Glomerular visceral epithelial cell (primary cell): ENCODE results near the gene F13A1.

Experiments
- DNase-seq: peaks from one replicate; pipeline ENCODE4 v3.0.0-alpha.2; 2016; ENCODE audit errors: extremely low spot score

Gene F13A1

DNA sequence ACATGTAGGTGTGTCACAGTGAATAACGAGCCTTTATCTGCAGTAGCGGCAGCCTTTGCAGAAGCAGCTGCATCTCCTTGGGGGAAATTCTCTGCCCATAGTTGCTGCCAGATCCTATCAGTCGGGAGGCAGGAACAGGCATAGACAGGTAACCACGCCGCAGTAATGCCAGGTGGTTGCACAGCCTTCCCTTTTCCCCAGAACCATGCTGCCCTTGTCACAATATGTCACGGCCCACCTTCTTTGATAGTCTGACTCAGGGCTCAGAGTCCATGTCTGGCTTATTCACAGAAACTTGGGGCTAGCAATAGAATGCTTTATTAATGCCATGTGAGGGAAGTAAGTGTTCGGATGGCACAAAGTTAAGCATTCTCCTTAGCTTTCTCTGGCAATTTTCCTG lies 76.6 kb downstream of the F13A1 start:
- DNase-seq, result no peak

DNA sequence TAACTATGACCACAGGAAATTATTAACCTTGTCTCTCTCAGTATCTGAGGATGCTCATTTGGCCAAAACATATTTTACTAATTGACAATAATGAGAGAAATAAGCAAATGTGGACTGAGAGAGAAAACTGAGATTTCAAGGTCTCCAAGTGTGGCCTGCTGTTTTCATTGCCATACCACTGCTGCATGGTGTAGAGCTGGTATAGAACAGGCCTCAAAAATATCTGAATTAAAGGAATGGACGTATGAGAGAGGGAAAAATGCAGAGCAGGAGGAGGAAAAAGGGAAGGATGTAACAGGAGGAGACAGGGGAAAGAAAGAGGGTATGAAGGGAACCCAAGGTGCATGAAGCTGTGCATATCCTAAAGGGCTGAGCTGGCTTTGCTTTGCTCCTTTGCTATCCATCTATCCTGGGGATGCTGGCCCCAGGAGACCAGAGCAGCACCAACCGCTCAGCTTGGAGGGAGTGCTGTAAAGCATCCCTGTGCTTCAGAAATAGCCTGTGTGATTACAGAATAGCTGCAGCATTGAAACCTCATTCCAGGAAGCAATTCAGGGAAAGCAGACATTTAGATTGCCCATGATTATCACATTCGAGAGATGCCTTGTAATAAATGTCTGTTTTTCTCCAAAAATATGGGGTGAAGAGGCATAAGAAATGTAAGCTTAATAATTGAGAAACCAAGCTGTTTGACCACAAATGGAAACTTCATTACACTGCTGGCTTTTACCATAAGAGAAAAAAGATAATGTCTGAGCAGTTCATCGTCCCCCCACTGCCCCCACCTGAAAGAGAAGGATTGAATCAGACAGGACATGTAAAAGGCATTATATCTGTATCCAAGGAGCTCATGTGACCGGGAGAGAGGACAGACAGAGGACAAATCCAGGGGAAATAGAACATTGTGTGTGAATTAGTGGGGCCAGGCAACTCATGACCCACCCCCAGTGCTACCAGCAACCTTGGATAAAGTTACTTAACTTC lies 80.6 kb downstream of the F13A1 start:
- DNase-seq, result no peak

- no peak for DNase-seq
Observed at GRCh38 chr6:6236730-6237469, 83.6 kb downstream of the F13A1 start.

DNA sequence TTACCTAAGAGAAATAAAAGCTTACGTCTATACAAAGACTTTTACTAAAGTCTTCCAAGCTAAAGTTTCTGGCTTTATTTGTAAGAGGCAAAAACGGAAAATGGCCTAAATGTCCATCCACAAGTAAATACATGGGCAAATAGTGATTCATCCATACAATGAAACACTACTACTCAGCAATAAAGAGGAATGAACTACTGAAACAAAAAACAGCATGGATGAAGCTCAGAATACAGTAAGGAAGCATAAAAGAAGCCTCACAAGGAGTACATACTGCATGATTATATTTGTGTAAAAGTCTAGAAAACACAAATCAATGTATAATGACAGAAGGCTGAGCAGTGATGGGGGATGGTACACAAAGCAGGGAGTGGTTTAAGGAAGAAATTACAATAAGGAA lies 84.7 kb downstream of the F13A1 start:
- no peak for DNase-seq

DNA sequence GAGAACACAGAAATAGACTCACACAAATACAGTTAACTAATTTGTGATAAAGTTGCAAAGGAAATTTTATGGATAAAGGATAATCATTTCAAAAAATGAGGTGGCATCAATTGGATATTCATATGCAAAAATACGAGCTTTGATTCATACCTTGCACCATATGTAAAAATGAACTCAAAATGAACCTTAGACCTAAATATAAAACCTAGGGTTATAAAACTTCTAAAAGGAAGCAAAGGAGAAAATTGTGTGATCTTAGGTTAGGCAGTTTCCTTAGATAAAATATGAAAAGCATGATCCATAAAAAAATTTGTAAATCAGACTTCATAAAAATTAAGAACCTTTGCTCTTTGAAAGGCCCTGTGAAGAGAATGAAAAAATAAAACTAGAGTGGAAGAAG lies 85.5 kb downstream of the F13A1 start:
- DNase-seq, result no peak

DNA sequence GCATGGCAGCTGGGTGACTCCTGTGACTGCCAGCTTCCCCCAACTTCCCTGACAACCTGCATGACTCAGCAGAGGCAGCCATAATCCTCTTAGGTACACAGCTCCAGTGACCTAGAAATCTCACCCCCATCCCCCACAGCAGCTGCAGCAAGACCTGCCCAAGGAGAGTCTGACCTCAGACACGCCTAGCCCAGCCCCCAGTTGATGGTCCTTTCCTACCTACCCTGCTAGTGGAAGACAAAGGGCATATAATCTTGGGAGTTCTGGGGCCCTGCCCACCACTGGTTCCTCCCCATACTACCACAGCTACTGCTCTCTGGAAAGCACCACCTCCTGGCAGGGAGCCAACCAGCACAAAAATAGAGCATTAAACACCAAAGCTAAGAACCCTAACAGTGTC lies 90.2 kb downstream of the F13A1 start:
- no peak for DNase-seq

DNA sequence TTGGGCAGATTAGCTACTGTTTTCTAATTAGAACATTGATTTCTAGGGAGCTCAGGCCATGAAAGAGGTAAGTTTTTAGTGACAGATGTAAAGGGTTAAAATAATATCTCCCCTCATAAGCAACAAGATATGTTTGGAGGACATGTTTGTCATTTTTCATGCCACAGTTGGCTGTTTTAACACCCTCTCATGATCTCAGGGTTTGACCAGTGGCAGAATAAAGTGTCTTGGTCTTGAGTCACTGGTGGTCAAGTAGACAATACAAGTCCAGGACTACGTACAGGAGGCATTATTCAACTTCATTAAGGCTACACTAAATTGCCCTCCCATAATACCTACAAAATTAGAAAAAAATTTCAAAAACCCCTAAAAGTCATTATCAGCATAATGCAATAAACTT lies 92.6 kb downstream of the F13A1 start:
- DNase-seq, result no peak

DNA sequence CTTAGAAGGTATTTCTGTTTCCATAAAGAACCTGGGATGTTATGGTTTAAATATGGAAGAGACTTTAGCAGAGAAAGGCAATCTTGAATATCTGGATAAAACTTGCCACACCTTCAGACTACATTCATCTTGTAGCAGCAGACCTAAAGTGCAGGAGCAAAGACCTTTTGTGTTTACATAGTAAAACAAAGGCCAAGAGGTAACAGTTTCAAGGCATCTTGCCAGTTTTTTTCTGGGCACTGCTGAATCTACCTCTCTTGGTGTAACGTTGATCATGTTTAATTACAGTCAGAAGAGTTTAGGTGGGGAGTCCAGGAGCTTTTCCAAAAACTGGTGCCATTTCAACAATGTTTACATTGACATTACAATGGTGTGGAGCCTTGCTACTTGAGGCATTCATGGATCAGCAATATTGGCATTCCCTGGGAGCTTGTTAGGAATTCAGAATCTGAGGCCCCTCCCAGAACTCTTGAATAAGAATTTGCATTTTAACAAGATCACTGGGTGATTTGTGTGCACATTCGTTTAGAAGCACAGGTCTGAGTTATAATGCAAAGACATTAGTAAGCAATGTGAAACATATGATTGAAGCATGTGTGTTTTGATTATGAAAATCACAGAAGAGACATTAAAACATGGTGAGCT lies 94.5 kb downstream of the F13A1 start:
- no peak for DNase-seq

DNA sequence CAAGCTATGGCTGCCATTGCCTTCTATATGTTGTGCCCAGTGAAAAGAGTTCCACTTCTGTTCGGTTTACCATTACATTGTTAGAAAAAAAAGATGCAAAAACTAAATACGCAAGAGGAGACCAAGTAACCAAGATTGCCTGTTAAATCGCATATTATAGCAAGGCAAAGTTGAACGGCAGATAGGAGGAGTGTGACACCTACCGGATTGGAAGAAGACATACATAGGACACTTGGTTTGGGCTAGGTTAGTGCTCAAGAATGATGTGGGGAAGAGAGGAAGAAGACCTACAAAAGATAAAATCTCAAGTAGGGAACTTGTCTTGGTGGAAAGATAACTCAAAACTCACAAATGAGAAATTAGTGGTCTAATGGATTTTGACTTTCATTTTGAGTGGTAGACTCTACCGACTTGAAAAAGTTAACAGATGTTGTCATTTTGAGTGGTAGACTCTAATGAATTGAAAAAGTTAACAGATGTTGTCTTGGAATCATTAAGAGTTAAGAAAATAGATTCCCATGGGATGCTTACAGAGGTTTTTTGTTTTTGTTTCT lies 95.5 kb downstream of the F13A1 start:
- no peak for DNase-seq

DNA sequence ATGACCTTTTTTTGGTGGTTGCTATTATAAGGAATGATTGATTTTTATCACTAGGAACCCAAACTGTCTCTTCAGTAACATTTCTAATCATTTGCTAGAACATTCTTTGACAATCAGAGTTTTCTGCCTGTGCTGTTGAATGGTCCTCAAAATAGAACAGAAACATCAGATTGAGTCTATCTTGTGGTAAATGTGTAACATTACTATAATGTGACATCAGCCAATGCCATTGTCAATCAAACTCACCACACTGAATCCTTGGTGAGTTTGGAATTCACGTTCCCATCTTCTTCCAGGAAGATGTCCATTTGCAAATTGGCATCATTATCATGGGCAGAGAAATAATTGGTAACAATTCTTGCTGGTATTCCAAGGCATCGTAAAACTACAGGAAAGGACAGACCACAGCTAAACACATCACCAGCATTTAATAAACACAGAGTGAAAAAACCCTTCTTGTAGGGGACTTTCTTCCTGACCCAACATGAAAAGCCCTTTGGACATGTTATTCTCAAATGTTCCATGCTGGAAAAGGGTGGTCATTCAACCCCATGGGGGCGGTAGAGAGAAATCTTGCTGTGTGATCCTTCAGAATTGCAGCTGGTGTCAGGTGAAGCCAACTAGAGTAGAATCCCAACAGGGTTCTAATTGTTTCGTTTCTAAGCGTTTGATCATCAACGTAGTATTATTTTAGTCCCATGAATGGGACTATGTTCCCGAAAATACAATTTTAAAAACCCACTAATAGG lies 98.5 kb downstream of the F13A1 start:
- DNase-seq, result no peak

DNA sequence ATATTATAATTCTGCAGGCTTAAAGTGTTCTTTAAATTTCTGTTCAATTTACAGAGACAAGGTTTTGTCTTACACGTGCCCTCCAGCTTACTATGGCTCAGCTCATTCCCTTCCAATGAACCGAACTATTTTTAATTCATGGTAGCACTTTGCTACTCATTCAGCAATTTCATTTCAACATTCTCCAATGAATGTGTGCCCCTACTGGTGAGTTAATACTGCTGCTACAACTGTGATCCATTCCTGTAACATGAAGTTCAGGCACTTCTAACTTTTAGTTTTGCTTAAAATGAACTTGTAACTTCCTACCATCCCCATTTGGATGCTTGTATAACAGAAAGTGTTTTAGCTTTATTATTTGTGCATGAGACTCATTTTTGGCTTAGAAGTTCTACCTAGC lies 99.7 kb downstream of the F13A1 start:
- no peak for DNase-seq

DNA sequence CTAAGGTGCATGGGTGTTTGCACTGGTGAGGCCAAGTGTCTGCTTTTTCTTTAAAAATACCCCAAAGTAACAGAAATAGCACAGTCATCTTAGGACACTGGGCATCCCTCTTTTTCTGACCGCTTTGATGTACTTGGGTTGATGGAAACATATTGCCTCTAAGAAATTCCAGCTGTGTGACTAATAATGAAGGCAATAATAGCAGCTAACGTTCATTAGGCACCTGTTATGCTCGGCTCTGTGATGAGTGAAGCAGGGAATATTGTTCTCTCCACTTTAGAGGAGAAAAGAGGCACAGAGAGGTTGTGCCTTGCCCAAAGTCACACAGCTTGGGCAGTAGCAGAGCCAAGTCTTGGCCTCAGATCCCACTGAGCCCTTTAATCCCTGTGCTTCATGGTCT lies 100.7 kb downstream of the F13A1 start:
- DNase-seq, result no peak

DNA sequence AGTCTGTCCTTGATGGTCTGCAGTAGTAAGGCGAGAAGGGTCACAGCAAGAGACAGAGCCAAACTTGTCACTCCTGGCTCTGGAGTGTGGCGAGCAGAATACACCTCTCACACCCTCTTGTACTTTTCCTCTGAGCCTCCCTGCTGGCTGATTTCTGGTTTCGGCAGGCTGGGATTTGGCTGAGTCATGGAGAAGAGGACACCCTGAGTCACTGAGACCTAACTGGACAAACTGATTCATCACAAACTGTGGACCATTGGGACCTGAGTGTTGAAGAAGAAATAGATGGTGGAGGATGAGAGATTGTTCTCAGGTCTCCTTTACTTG lies 101.7 kb downstream of the F13A1 start:
- DNase-seq, result no peak

DNA sequence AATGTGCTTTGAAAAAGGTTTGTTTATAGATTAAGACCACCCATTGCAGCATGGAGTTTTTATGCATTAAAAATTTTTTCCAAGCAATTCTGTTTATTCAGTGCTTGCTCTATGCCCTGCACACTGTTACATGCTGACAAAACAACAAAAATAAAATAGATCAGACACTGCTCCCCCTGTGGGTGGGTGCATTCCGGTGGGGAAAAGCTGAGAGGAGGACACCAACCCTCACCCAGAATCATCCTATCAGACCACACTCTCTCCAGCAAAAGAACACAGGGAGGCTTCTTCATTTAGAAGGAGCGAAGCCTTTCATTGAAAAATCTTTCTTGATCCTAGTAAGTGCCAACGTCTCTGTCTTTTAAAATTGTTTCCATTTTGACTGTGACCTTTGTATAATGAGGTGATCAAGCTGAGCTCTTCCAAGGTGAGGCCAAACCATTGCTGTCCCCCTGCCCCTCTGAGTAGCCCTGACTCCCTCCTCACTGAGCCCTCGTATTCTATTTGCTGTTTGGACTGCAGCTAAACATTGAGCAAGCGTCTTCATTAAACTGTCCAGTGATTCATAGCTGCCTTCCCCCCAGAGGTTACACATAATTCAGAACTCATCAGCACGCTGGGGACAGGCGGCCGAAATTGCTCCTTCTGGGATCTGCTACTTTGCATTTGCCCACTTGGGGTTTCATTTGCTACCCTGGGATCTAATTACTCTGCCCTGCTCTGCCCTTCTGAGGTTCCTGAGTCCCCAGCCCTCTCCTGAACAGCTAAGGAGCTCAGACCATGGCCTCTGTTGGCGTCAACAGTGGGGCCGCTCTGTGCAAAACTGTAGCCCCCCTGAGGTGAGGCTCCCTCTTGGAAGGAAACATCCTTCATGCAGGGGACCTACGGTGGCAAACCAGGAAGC lies 102.4 kb downstream of the F13A1 start:
- DNase-seq, result no peak

DNA sequence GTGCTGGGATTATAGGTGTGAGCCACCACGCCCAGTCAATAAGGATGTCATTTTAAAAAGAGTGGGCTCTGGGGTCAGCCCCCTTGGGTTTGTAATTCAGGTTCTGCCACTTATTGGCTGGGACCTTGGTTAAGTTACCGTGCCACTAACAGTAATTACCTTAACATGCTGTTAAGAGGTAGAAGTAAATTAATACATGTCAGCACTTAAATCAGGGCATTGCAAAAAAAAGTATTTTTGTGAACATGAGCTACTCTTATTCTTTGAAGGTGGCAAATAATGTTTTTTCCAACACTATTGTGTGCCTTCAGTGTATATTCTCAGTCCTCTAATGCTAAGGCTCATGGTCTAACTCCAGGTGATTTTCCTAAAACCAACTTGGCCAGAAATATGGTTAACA lies 109.5 kb downstream of the F13A1 start:
- no peak for DNase-seq

DNA sequence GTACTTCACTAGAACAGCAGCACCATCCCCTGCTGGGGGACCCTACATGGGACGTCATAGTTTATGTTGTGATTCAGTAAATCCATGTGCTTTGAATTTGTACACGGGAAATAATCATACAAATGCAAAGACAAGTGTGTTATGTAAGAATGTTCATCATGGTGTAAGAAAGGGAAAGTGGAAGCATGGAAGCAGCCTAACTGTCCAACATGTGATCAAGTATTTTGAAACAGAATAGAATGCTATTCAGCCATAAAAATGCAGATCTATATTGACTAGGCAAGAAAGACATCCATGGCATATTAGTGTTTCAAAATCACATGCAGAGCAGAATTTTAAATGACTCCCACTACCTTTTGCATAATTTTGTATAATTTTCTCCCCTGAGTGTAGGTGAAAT lies 117.6 kb downstream of the F13A1 start:
- DNase-seq, result no peak

DNA sequence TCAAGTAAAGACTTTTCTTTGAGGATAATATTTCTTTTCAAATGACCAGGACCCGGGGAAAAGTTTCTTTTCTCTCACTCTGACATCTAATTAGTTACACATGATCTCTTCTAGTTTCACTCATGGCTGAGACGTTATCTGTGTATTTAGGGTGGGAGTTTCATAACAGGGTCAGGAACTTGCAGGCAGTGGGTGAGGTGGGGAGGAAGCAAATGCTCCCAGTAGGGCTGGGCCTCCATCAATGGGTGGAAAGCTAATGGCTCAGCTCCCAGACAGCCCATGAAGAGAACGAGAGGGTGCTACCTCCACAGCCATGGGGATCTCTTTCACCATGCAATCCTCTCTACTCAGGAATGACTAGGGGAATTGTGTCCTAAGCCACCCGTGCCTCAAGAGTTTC lies 119.3 kb downstream of the F13A1 start:
- no peak for DNase-seq

- DNase-seq, result no peak
Observed at GRCh38 chr6:6199678-6200077, 120.8 kb downstream of the F13A1 start.

GRCh38 chr6:6196762-6197161 lies 123.7 kb downstream of the F13A1 start:
- DNase-seq, result no peak

- no peak for DNase-seq
Observed at GRCh38 chr6:6195080-6195479, 125.4 kb downstream of the F13A1 start.
